Measurements from ENCODE around the gene ISLR2.

The ISLR2 gene

GRCh38 chr15:74122403-74123130 lies 7.8 kb upstream of the ISLR2 start:
- Histone ChIP-seq H3K36me3 (replicated peaks; ENCODE audit: insufficient read depth, low read length) (no peaks in the 10 kb centered on the region), H3K9me2 (replicated peaks; ENCODE audit: insufficient read depth, low read length) (no peaks in the 10 kb centered on the region), H3K4me2 (ENCODE audit: low read depth, low read length) (no peak overlapping the region), H4K20me1 (ENCODE audit: insufficient read depth, low read length) (no peaks in the 10 kb centered on the region), H3K4me3 (ENCODE audit: low read length) (no peak overlapping the region), H3K27ac (ENCODE audit: low read length) (no peak overlapping the region; the same call in 1 of the 2 replicates), H3K27me3 (replicated peaks; ENCODE audit: insufficient read depth, low read length) (peaks cover 37% of the 10 kb centered on the region), H3K79me2 (ENCODE audit: low read length) (no peaks in the 10 kb centered on the region), H3K9ac (ENCODE audit: low read length) (no peak overlapping the region), H3K9me3 (replicated peaks; ENCODE audit: insufficient read depth, low read length) (no peaks in the 10 kb centered on the region), H3K4me1 (ENCODE audit: low read length) (peaks cover 9% of the 10 kb centered on the region; the same call in 1 of the 2 replicates), H3F3A (ENCODE audit: insufficient read depth, low read length) (no peaks in the 10 kb centered on the region), H2AFZ (ENCODE audit: low read length) (no peak overlapping the region; the same call in 1 of the 2 replicates)
- DNase-seq = no peak
- TF ChIP-seq EZH2phosphoT487 (IDR thresholded peaks at IDR 0.05; ENCODE audit: low read length) (no peak), EZH2 (optimal IDR thresholded peaks at IDR 0.05; ENCODE audit: low read depth, low read length) (no peak), CTCF (IDR thresholded peaks at IDR 0.05; ENCODE audit: low read length) (no peak)

DNA sequence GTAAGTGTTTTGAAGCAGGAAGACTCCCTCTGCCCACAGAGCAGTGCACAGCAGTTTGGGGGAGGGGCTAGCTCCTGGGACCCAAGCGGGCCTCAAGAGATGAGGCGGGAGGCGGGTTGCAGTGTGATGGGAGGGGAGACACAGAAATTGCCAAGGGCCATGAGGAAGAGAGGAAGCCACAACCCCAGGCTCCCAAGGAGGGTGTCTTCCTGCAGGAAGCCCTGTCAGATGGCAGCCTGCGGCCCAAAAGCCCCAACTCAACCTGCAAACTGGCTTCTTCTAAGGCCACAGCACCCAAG lies 7.3 kb upstream of the ISLR2 start:
- H3K27ac ChIP-seq (ENCODE audit: low read length) = no peak overlapping the region
- H3K79me2 ChIP-seq (ENCODE audit: low read length) = no peaks in the 10 kb centered on the region
- TF ChIP-seq CTCF (IDR thresholded peaks at IDR 0.05; ENCODE audit: low read length) = no peak
- TF ChIP-seq EZH2phosphoT487 (IDR thresholded peaks at IDR 0.05; ENCODE audit: low read length) = no peak
- TF ChIP-seq EZH2 (optimal IDR thresholded peaks at IDR 0.05; ENCODE audit: low read depth, low read length) = no peak
- no peaks in the 10 kb centered on the region for H3F3A ChIP-seq (ENCODE audit: insufficient read depth, low read length)
- H3K4me3 ChIP-seq (ENCODE audit: low read length) = no peak overlapping the region
- no peak for DNase-seq
- no peaks in the 10 kb centered on the region for H4K20me1 ChIP-seq (ENCODE audit: insufficient read depth, low read length)
- H3K4me1 ChIP-seq (ENCODE audit: low read length) = peaks cover 9% of the 10 kb centered on the region; the same call in 1 of the 2 replicates
- no peaks in the 10 kb centered on the region for H3K36me3 ChIP-seq (replicated peaks; ENCODE audit: insufficient read depth, low read length)
- peaks cover 41% of the 10 kb centered on the region for H3K27me3 ChIP-seq (replicated peaks; ENCODE audit: insufficient read depth, low read length)
- no peak overlapping the region for H2AFZ ChIP-seq (ENCODE audit: low read length)
- no peak overlapping the region for H3K9ac ChIP-seq (ENCODE audit: low read length)
- no peak overlapping the region for H3K4me2 ChIP-seq (ENCODE audit: low read depth, low read length)
- no peaks in the 10 kb centered on the region for H3K9me3 ChIP-seq (replicated peaks; ENCODE audit: insufficient read depth, low read length)
- H3K9me2 ChIP-seq (replicated peaks; ENCODE audit: insufficient read depth, low read length) = no peaks in the 10 kb centered on the region

- peaks cover 9% of the 10 kb centered on the region; the same call in 1 of the 2 replicates for H3K4me1 ChIP-seq (ENCODE audit: low read length)
- no peak overlapping the region for H3K9ac ChIP-seq (ENCODE audit: low read length)
- DNase-seq = no peak
- H3K4me2 ChIP-seq (ENCODE audit: low read depth, low read length) = no peak overlapping the region
- no peaks in the 10 kb centered on the region for H3K36me3 ChIP-seq (replicated peaks; ENCODE audit: insufficient read depth, low read length)
- H3K9me2 ChIP-seq (replicated peaks; ENCODE audit: insufficient read depth, low read length) = no peaks in the 10 kb centered on the region
- H3K9me3 ChIP-seq (replicated peaks; ENCODE audit: insufficient read depth, low read length) = no peaks in the 10 kb centered on the region
- H2AFZ ChIP-seq (ENCODE audit: low read length) = no peak overlapping the region
- H3K27ac ChIP-seq (ENCODE audit: low read length) = no peak overlapping the region
- no peaks in the 10 kb centered on the region for H4K20me1 ChIP-seq (ENCODE audit: insufficient read depth, low read length)
- H3K4me3 ChIP-seq (ENCODE audit: low read length) = no peak overlapping the region
- H3K27me3 ChIP-seq (replicated peaks; ENCODE audit: insufficient read depth, low read length) = peaks cover 47% of the 10 kb centered on the region
- no peaks in the 10 kb centered on the region for H3F3A ChIP-seq (ENCODE audit: insufficient read depth, low read length)
- no peak for TF ChIP-seq EZH2phosphoT487 (IDR thresholded peaks at IDR 0.05; ENCODE audit: low read length)
- TF ChIP-seq EZH2 (optimal IDR thresholded peaks at IDR 0.05; ENCODE audit: low read depth, low read length) = no peak
- no peak for TF ChIP-seq CTCF (IDR thresholded peaks at IDR 0.05; ENCODE audit: low read length)
- H3K79me2 ChIP-seq (ENCODE audit: low read length) = no peaks in the 10 kb centered on the region
Measured at GRCh38 chr15:74123658-74124057, 6.7 kb upstream of the ISLR2 start.

Measured in MM.1S (cell line).